Pons (tissue), 1 donor: Measurements from ENCODE around the gene FOXE3.
"Not testable (repeated sequence)": the region's sequence is repeated elsewhere in the genome, so short reads cannot be mapped to it uniquely, and the experiment has no call there.

Experiments
- DNase-seq: peaks from one replicate; pipeline ENCODE4 v3.0.0-alpha.2; 2016; ENCODE audit warnings: low spot score

FOXE3 gene

GRCh38 chr1:47449822-47450552, 33.9 kb downstream of the FOXE3 start:
- DNase-seq = no peak

GRCh38 chr1:47450606-47451005, 34.5 kb downstream of the FOXE3 start:
- no peak for DNase-seq

- DNase-seq = no peak
These were observed 36.3 kb downstream of the FOXE3 start for GRCh38 chr1:47452426-47452825.

- not testable (repeated sequence) for DNase-seq
These were observed 37.8 kb downstream of the FOXE3 start for GRCh38 chr1:47453910-47454309.

- no peak for DNase-seq
These were observed 40.2 kb downstream of the FOXE3 start for GRCh38 chr1:47456250-47456649.

- not testable (repeated sequence) for DNase-seq
These were observed 41.5 kb downstream of the FOXE3 start for GRCh38 chr1:47457547-47457946.

GRCh38 chr1:47459253-47459788, 43.2 kb downstream of the FOXE3 start:
- DNase-seq = no peak

- DNase-seq = no peak
These were observed 44.0 kb downstream of the FOXE3 start for GRCh38 chr1:47460040-47460439.

GRCh38 chr1:47460456-47460855, 44.4 kb downstream of the FOXE3 start:
- no peak for DNase-seq

- DNase-seq = no peak
These were observed 49.5 kb downstream of the FOXE3 start for GRCh38 chr1:47465605-47466004.
